Left ventricle myocardium inferior (tissue), 1 donor: ENCODE results near the gene TMEM132D. TPM values are rescaled to one million over a fixed set of nuclear protein-coding genes. Genes with fewer than 3 reads are reported as not detected.

ENCODE experiments used
- DNase-seq: peaks from one replicate; pipeline ENCODE4 v3.0.0-alpha.2; 2020
- H3K27ac ChIP-seq: fragments of 200-600 bp; replicated peaks from 2 replicates; pipeline ENCODE4 v1.8.0; 2021
- H3K27me3 ChIP-seq: fragments of 200-600 bp; 2 replicates; pipeline ENCODE4 v1.8.0; 2021; ENCODE audit warnings: low read depth
- H3K36me3 ChIP-seq: fragments of 200-600 bp; 2 replicates; pipeline ENCODE4 v1.8.0; 2021
- H3K4me1 ChIP-seq: fragments of 200-600 bp; 2 replicates; pipeline ENCODE4 v1.8.0; 2021
- H3K4me3 ChIP-seq: fragments of 200-600 bp; 2 replicates; pipeline ENCODE4 v1.8.0; 2021; ENCODE audit warnings: mild to moderate bottlenecking, moderate library complexity
- H3K9me3 ChIP-seq: fragments of 200-600 bp; replicated peaks from 2 replicates; pipeline ENCODE4 v1.8.0; 2021
- intact Hi-C: fragments of 100-400 bp; cut with micrococcal nuclease; formaldehyde crosslinking; loops from one replicate; pipeline ENCODE4 v1.11.0; 2022
- total RNA-seq: library from RNA; stranded (reverse); fragmentation: NEBNext Ultra II Directional; extraction: Animal tissue kit (Norgen Biotek cat#: 25700); gene quantifications from one replicate; pipeline ENCODE4 v1.2.1, GENCODE V29; 2021
- TF ChIP-seq, protein P1 (sequence below): fragments of 200-600 bp; IDR thresholded peaks from 2 replicates; pipeline ENCODE4 v1.8.0; 2021; ENCODE audit warnings: antibody characterized with exemption, mild to moderate bottlenecking, borderline replicate concordance
- donor health status: DM: no; HTN: yes; CAD: no; lungs with severe emphysema.

TMEM132D gene
- total RNA-seq, 1 donor from 2014 or later = not detected

DNA sequence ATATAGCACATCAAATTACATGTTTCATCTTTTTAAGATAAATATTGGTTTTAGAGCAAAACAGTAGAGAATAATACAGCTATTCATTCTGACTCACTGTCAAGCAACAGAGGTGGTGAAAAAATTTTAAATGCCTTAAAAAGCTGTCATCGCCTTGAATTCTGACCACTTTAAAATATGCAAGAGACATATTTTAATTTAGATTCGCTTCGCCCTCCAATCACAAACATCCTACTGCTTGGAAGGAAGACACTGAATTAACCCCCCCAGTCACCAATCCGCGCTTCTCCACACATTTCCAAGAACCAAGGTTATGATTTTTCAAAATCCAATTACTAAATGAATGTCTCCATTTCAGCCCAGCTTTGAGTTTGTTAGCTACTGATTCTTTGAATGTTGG lies 112.4 kb downstream of the TMEM132D start:
- H3K4me3 ChIP-seq = no peak overlapping the region
- H3K4me1 ChIP-seq = no peaks in the 10 kb centered on the region
- no peak for DNase-seq
- intact Hi-C loops = no loop called here
- H3K27ac ChIP-seq = no peak overlapping the region
- no peaks in the 10 kb centered on the region for H3K36me3 ChIP-seq
- TF ChIP-seq, protein P1, sequence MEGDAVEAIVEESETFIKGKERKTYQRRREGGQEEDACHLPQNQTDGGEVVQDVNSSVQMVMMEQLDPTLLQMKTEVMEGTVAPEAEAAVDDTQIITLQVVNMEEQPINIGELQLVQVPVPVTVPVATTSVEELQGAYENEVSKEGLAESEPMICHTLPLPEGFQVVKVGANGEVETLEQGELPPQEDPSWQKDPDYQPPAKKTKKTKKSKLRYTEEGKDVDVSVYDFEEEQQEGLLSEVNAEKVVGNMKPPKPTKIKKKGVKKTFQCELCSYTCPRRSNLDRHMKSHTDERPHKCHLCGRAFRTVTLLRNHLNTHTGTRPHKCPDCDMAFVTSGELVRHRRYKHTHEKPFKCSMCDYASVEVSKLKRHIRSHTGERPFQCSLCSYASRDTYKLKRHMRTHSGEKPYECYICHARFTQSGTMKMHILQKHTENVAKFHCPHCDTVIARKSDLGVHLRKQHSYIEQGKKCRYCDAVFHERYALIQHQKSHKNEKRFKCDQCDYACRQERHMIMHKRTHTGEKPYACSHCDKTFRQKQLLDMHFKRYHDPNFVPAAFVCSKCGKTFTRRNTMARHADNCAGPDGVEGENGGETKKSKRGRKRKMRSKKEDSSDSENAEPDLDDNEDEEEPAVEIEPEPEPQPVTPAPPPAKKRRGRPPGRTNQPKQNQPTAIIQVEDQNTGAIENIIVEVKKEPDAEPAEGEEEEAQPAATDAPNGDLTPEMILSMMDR = no peak
- peaks cover 20% of the 10 kb centered on the region for H3K27me3 ChIP-seq
- H3K9me3 ChIP-seq = peaks cover 3% of the 10 kb centered on the region

DNA sequence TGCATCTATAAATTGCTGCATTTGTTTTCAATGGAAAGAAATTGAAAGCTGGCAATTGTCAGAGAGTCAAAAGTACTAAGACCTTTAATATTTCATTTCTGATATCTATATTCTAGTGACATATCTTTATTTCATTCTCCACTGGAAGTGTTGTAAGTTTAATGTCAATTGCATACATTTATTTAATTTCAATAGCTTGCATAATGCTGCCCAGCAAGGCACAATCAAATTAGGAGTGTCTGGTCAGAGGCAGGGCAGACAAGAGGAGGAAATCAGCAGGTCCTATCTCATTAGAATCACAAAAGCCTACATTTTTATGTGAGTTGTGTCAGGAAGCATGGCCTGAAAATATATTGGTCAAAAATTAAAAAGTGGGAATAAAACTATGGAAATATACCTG lies 112.9 kb downstream of the TMEM132D start:
- TF ChIP-seq, protein P1 = no peak
- DNase-seq = no peak

GRCh38 chr12:129790331-129790730 lies 113.5 kb downstream of the TMEM132D start:
- peaks cover 20% of the 10 kb centered on the region for H3K27me3 ChIP-seq
- TF ChIP-seq, protein P1 = no peak
- H3K27ac ChIP-seq = no peak overlapping the region
- no peak for DNase-seq
- no peaks in the 10 kb centered on the region for H3K36me3 ChIP-seq
- H3K4me1 ChIP-seq = no peaks in the 10 kb centered on the region
- H3K4me3 ChIP-seq = no peak overlapping the region
- peaks cover 12% of the 10 kb centered on the region for H3K9me3 ChIP-seq
- intact Hi-C loops = no loop called here

More for the DNA sequence above, 112.9 kb downstream of the TMEM132D start:
- Histone ChIP-seq H3K36me3 (no peaks in the 10 kb centered on the region), H3K9me3 (peaks cover 7% of the 10 kb centered on the region), H3K27me3 (peaks cover 20% of the 10 kb centered on the region), H3K4me1 (no peaks in the 10 kb centered on the region), H3K27ac (no peak overlapping the region), H3K4me3 (no peak overlapping the region)
- intact Hi-C loops = no loop called here

GRCh38 chr12:129789921-129790320 lies 113.9 kb downstream of the TMEM132D start:
- H3K27ac ChIP-seq = no peak overlapping the region
- no peaks in the 10 kb centered on the region for H3K36me3 ChIP-seq
- intact Hi-C loops = no loop called here
- H3K4me3 ChIP-seq = no peak overlapping the region
- no peak for DNase-seq
- H3K9me3 ChIP-seq = peaks cover 16% of the 10 kb centered on the region
- H3K4me1 ChIP-seq = no peaks in the 10 kb centered on the region
- peaks cover 20% of the 10 kb centered on the region for H3K27me3 ChIP-seq
- TF ChIP-seq, protein P1 = no peak

- TF ChIP-seq, protein P1 = no peak
- no peak for DNase-seq
Observed at GRCh38 chr12:129788506-129789084, 115.2 kb downstream of the TMEM132D start.

More at GRCh38 chr12:129788506-129789084, 115.2 kb downstream of the TMEM132D start:
- intact Hi-C loops = no loop called here
- H3K4me3 ChIP-seq = no peak overlapping the region
- no peaks in the 10 kb centered on the region for H3K4me1 ChIP-seq
- no peaks in the 10 kb centered on the region for H3K36me3 ChIP-seq
- H3K27me3 ChIP-seq = peaks cover 20% of the 10 kb centered on the region
- H3K9me3 ChIP-seq = peaks cover 22% of the 10 kb centered on the region
- no peak overlapping the region for H3K27ac ChIP-seq
